ENCODE measurements around the gene SLC46A2. TPM values are rescaled to one million over a fixed set of nuclear protein-coding genes. Genes with fewer than 3 reads are reported as not detected.
A peak's percentile ranks its signal among the peaks of the same experiment; 100 is the strongest.

The SLC46A2 gene
- total RNA-seq, 4 donors from 2014 or later = not detected

GRCh38 chr9:112858625-112859147 is 32.0 kb downstream of the SLC46A2 start:
- peak in 1 of 3 donors; percentile 19 for DNase-seq
- no peaks in the 10 kb centered on the region for H3K4me1 ChIP-seq
- H3K4me3 ChIP-seq = no peak overlapping the region
- no peak overlapping the region for H3K27ac ChIP-seq
- TF ChIP-seq CTCF (IDR thresholded peaks at IDR 0.05) (no peak), POLR2A (IDR thresholded peaks at IDR 0.05) (no peak)
- no peaks in the 10 kb centered on the region for H3K27me3 ChIP-seq
- no peaks in the 10 kb centered on the region for H3K9me3 ChIP-seq
- H3K36me3 ChIP-seq = no peaks in the 10 kb centered on the region

- no peaks in the 10 kb centered on the region for H3K36me3 ChIP-seq
Measured at GRCh38 chr9:112858005-112858404, 32.7 kb downstream of the SLC46A2 start.

GRCh38 chr9:112856843-112857242 is 33.8 kb downstream of the SLC46A2 start:
- no peak for TF ChIP-seq POLR2A (IDR thresholded peaks at IDR 0.05)
- no peak for TF ChIP-seq CTCF (IDR thresholded peaks at IDR 0.05)
- no peaks in the 10 kb centered on the region for H3K4me1 ChIP-seq
- no peaks in the 10 kb centered on the region for H3K36me3 ChIP-seq
- H3K27ac ChIP-seq = no peak overlapping the region
- no peak overlapping the region for H3K4me3 ChIP-seq
- DNase-seq = peak in 1 of 3 donors; percentile 39
- H3K9me3 ChIP-seq = no peaks in the 10 kb centered on the region
- H3K27me3 ChIP-seq = no peaks in the 10 kb centered on the region

More at GRCh38 chr9:112858005-112858404, 32.7 kb downstream of the SLC46A2 start:
- TF ChIP-seq CTCF (IDR thresholded peaks at IDR 0.05) (no peak), POLR2A (IDR thresholded peaks at IDR 0.05) (no peak)
- no peaks in the 10 kb centered on the region for H3K27me3 ChIP-seq
- no peaks in the 10 kb centered on the region for H3K9me3 ChIP-seq
- H3K27ac ChIP-seq = no peak overlapping the region
- H3K4me3 ChIP-seq = no peak overlapping the region
- H3K4me1 ChIP-seq = no peaks in the 10 kb centered on the region
- no peak for DNase-seq

- Histone ChIP-seq H3K9me3 (no peaks in the 10 kb centered on the region), H3K27ac (no peak overlapping the region), H3K4me1 (no peaks in the 10 kb centered on the region), H3K36me3 (peaks cover 0 to 3% (median 0%) of the 10 kb centered on the region in 3 donors), H3K4me3 (no peak overlapping the region), H3K27me3 (no peaks in the 10 kb centered on the region)
- TF ChIP-seq CTCF (IDR thresholded peaks at IDR 0.05) (no peak), POLR2A (IDR thresholded peaks at IDR 0.05) (no peak)
- peak in 1 of 3 donors; percentile 26 for DNase-seq
Measured at GRCh38 chr9:112856200-112856599, 34.5 kb downstream of the SLC46A2 start.

GRCh38 chr9:112854657-112855056 is 36.0 kb downstream of the SLC46A2 start:
- no peaks in the 10 kb centered on the region for H3K9me3 ChIP-seq
- no peaks in the 10 kb centered on the region for H3K27me3 ChIP-seq
- peaks cover 0 to 15% (median 0%) of the 10 kb centered on the region in 3 donors for H3K36me3 ChIP-seq
- H3K4me1 ChIP-seq = no peaks in the 10 kb centered on the region
- no peak for TF ChIP-seq CTCF (IDR thresholded peaks at IDR 0.05)
- no peak for TF ChIP-seq POLR2A (IDR thresholded peaks at IDR 0.05)
- H3K27ac ChIP-seq = no peak overlapping the region
- DNase-seq = peak in 1 of 3 donors; percentile 22
- H3K4me3 ChIP-seq = no peak overlapping the region

Measured in Peyer's patch (tissue), 4 donors.